ENCODE measurements around the gene RTBDN. TPM values are rescaled to one million over a fixed set of nuclear protein-coding genes. Genes with fewer than 3 reads are reported as not detected.
"Not testable (repeated sequence)": the region's sequence is repeated elsewhere in the genome, so short reads cannot be mapped to it uniquely, and the experiment has no call there.

Gene RTBDN
- total and polyA plus RNA-seq, 2 of the 8 experiments (the other 6 are each of a cell fraction or from before 2014, with no cell fraction given): 4.0 to 4.8 TPM

- TF ChIP-seq RNF2 (IDR thresholded peaks at IDR 0.05; ENCODE audit: borderline replicate concordance, low read depth, low read length, missing control alignments, poor library complexity, severe bottlenecking): no peak
Measured at GRCh38 chr19:12799742-12800465, 34.5 kb downstream of the RTBDN start (continued).

GRCh38 chr19:12797607-12798006 is 36.8 kb downstream of the RTBDN start:
- not testable (repeated sequence) for H3K27ac ChIP-seq (ENCODE audit: low read depth, low read length); H2BK15ac ChIP-seq (ENCODE audit: low read length); H3K79me1 ChIP-seq (ENCODE audit: low read depth, low read length); H2BK5ac ChIP-seq (ENCODE audit: low read depth, low read length); H3K9me3 ChIP-seq (ENCODE audit: insufficient read depth in 2 of 2, low read depth in 1 of 2, low read length in 1 of 2); H3K4ac ChIP-seq (replicated peaks; ENCODE audit: insufficient read length, low read depth, low read length); H4K5ac ChIP-seq (ENCODE audit: insufficient read length, low read depth, low read length); H2BK120ac ChIP-seq (replicated peaks; ENCODE audit: low read depth, low read length); H4K8ac ChIP-seq (ENCODE audit: extremely low read depth, insufficient read depth, low read length); H2AFZ ChIP-seq (ENCODE audit: low read length); H2BK12ac ChIP-seq (ENCODE audit: low read depth, low read length); H3K14ac ChIP-seq (ENCODE audit: insufficient read length); H4K91ac ChIP-seq (replicated peaks; ENCODE audit: insufficient read length, low read length); H3K27me3 ChIP-seq (replicated peaks in 1 of 4; ENCODE audit: control insufficient read depth in 3 of 4, extremely low read depth in 1 of 4, insufficient read depth in 3 of 4, low read length in 3 of 4); H3K18ac ChIP-seq (ENCODE audit: extremely low read depth, low read length); H3K23ac ChIP-seq (ENCODE audit: insufficient read length); H4K20me1 ChIP-seq (replicated peaks in 1 of 2; ENCODE audit: control insufficient read depth in 1 of 2, insufficient read depth in 2 of 2, low read length in 2 of 2); H2AK5ac ChIP-seq (ENCODE audit: low read depth, low read length); H3K4me3 ChIP-seq (ENCODE audit: extremely low read depth in 1 of 4, insufficient read depth in 2 of 4, low read depth in 3 of 4, low read length in 4 of 4); H2BK20ac ChIP-seq (ENCODE audit: low read length); H3K56ac ChIP-seq (replicated peaks; ENCODE audit: insufficient read length, low read depth, low read length); FAIRE-seq; DNase-seq (ENCODE audit: low read depth in 1 of 2, low spot score in 2 of 2); H3K4me2 ChIP-seq (ENCODE audit: insufficient read depth in 1 of 2, low read depth in 2 of 2, low read length in 2 of 2); H3K9ac ChIP-seq (replicated peaks in 1 of 4; ENCODE audit: extremely low read depth in 1 of 4, low read depth in 3 of 4, low read length in 3 of 4)
- CTCF ChIA-PET (ENCODE audit: partially characterized antibody): interaction anchor here (0.7 to 17.9 kb wide), 6 partner anchors 18 to 243 kb away, joined by 3 to 288 read pairs (median 34); no protein-coding TSS in a partner anchor
- 94% methylated on average over 3 of the region's 7 CpGs; no CpG with 5 or more reads in 1 of the 2 experiments for WGBS, 2 experiments (ENCODE audit: extremely low coverage in 1 of 2, insufficient coverage in 1 of 2, insufficient read length in 1 of 2, insufficient replicate concordance in 2 of 2, low coverage in 1 of 2, low lambda C conversion rate in 2 of 2, missing lambda C conversion rate in 1 of 2)
- POLR2A ChIA-PET (ENCODE audit: partially characterized antibody): interaction anchor here (0.6 to 15.2 kb wide), 9 partner anchors 16 to 1991 kb away, joined by 3 to 317 read pairs (median 3); partner anchors contain the start of gene HOOK2
- Histone ChIP-seq H3K23me2 (ENCODE audit: low read depth, low read length) (peaks cover 22% of the 10 kb centered on the region), H3K79me2 (ENCODE audit: control insufficient read depth in 1 of 2, insufficient read depth in 2 of 2, low read length in 2 of 2) (peaks cover 0 to 12% of the 10 kb centered on the region in 2 experiments; a peak in 2 of 4 replicates), H3K36me3 (ENCODE audit: control insufficient read depth in 2 of 4, insufficient read depth in 4 of 4, low read length in 3 of 4) (peaks cover 8 to 19% (median 14%) of the 10 kb centered on the region in 4 experiments; a peak in 7 of 8 replicates), H3K4me1 (replicated peaks in 1 of 4; ENCODE audit: control insufficient read depth in 3 of 4, insufficient read depth in 4 of 4, low read length in 3 of 4) (peaks cover 5 to 25% (median 15%) of the 10 kb centered on the region in 4 experiments)

All from H1 (cell line).